HG03521 (cell line): Measurements from ENCODE around the gene ROR2.
"Not testable (repeated sequence)": the region's sequence is repeated elsewhere in the genome, so short reads cannot be mapped to it uniquely, and the experiment has no call there.

Experiments
- ATAC-seq: cut with Tn5 transposase; IDR thresholded peaks from one replicate; pipeline ENCODE4 v1.9.1; 2021; ENCODE audit warnings: mild to moderate bottlenecking, moderate library complexity; ENCODE audit not compliant: unreplicated experiment

ROR2 gene

DNA sequence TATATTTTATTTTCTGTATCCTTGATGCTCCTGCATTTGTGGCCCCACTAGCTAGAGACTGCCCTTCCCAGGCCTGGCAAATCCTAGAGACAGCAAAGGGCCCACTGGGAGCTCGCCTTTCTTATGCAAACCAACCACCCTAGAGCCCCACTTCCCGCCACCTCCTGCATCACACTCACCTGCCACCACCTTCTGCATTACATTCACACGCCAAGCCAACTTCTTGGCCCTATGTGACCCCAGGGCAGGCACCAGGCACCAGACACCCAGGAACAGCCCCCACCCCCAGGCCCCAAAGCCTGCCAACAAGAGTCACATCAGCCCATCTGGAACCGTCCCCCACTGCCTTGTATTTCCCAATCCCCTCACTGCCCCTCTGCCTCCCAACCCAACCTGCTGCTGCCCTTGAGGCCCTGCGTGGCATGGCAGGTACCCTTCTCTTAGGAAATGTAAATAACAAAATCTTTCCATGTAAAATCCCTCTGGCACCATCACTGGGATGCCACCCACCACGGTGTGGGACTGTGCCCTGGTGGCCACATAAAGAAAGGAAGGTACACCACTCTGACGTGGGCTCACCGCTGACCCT is 22.0 kb downstream of the ROR2 start:
- no peak for ATAC-seq

DNA sequence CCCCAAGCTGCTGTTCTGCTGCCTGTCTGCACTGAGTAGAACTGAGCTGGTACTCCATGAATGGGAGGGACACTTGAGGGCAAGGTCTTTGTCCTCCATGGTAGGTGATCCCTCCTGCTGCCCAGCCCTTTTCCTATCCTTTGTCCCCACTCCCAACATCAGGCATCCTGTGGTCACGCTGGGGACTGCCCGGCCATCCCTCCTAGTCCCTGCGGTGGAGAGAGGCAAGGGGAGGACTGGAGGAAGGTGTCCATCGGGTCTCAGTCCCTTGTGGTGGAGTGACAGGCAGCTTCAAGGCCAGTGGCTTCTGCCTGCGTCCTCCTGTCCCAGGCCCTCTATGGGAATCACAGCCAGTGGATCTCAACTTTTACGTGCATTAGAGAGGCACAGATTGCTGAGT is 25.9 kb downstream of the ROR2 start:
- no peak for ATAC-seq

GRCh38 chr9:91923145-91923544 is 26.9 kb downstream of the ROR2 start:
- no peak for ATAC-seq

DNA sequence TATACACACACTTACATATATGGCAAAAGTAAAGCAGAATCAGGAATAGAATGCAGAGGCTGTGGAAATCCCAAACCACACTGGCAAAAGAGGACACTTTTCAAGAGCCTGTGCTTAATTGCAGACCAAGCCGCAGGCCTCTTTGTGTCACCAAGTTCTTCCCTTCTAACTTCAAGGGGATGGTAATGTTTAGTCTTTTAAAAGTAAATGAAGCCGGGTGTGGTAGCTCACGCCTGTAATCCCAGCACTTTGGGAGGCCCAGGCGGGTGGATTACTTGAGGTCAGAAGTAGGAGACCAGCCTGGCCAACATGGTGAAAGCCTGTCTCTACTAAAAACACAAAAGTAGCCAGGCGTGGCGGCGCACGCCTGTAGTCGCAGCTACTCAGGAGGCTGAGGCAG is 28.7 kb downstream of the ROR2 start:
- ATAC-seq, result no peak

DNA sequence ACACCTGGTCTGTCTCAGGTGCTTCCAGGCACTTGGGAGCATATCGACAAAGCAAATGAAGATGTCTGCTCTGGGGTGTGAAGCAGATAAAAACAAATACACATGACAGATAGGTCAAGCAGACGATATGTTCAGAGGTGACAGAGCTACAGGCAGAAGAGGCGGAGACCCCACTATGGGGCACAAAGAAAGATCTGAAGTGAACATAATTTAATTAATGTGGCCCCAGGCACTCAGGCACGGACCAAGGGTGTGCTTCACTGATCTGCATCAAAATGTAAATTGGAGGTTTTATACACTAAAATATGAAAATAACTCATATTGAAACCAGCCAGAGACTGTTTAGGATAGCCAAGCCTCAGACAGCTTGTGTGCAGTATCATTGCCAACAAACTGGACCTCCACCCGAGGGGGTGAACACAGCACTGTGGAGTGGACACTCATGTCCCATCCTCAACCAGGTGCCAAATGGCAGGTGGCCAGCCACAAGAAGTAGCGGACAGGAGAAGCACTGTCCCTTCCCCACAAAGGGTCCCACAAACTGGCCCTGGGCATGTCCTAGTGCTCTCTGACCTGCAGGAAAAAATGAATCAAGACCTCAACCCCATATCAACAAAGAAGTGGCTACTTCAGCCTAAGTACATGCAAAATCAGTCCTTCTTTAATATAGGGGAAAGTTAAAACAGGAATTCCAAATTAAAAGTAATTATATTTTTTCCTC is 29.2 kb downstream of the ROR2 start:
- ATAC-seq, result no peak

DNA sequence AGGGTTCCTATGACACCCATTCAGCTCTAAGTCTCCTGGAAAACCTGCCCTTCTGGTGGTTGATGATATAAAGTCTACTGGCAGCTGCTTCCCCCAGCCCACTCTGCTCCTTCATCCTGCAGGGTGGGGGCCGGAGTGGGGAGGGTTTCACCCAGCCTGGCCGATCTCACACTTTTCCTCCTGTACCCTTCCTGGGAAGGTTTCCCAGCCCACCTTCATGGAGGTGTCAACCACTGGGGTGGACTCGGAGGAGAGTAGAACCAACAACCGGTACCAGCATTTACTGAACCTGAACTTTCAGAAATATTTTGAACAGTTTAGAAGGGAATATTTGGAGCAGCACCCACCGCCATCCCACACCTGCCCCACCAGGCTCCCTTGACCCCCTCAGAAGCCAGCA is 30.4 kb downstream of the ROR2 start:
- no peak for ATAC-seq

DNA sequence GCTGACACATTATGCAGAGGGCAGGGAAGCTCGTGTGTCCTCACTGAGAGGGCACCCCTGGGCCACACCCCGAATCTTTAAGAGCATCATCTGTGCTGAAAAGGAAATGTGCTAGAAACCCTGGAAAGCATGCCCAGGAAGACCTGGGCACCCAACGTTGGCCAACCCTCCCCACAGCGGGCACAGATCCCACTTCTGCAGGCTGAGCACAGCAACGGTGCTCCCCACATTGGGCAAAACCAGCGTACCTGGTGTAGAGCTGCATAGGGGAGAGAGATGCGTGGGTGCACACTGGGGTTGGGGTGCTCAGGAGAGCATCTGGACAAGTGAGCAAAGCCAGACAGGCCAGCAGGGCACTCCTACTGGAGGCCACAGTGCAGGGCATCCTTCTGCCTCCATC is 32.6 kb downstream of the ROR2 start:
- ATAC-seq, result no peak

DNA sequence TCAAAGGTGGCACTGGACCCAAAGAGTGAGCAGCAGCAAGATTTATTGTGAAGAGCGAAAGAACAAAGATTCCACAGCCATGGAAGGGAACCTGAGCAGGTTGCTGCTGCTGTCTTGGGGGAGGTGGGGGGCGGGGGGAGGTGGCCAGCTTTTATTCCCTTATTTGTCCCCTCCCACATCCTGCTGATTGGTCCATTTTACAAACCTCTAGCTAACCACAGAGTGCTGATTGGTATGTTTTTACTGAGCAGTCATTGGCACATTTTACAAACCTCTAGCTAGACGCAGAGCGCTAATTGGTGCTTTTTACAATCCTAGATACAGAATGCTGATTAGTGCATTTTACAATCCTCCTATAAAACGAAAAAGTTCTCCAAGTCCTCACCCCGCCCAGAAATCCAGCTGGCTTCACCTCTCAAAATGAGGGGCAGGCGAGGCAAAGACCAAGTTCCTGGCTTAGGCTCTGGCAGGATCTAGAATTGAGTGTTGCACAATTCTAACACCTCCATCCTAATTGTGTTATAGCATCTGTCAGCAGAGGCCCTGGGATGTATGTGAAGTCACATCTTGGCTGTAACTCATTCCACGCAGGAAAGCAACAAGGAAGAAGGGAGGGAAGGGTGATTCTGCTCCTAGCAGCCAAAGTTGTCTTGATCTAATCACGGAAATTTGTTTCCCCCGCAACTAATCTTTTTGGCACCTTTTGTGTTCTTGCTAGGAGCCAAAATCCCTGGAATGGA is 34.3 kb downstream of the ROR2 start:
- ATAC-seq, result no peak

DNA sequence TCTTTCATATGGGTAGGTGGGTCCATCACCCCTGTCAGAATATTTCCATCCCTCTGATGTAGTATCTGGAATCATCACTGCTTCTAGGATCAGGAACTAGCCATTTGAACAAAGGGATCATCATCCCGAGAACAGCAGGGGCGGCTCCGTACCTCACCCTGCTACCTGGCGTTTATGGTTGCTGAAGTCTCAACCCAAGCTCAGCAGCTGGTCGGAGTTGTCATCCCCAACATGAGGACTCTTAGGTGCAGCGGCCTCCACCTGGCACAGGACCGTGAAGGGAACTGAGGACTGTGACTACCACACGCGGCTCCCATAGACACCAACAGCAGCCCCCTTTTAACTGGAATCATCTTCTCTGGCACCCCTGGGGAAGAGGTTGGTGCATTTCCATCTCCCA is 35.1 kb downstream of the ROR2 start:
- no peak for ATAC-seq

GRCh38 chr9:91914404-91914803 is 35.6 kb downstream of the ROR2 start:
- no peak for ATAC-seq

- ATAC-seq, result no peak
Observed at GRCh38 chr9:91913986-91914385, 36.0 kb downstream of the ROR2 start.

GRCh38 chr9:91913096-91913495 is 36.9 kb downstream of the ROR2 start:
- no peak for ATAC-seq

DNA sequence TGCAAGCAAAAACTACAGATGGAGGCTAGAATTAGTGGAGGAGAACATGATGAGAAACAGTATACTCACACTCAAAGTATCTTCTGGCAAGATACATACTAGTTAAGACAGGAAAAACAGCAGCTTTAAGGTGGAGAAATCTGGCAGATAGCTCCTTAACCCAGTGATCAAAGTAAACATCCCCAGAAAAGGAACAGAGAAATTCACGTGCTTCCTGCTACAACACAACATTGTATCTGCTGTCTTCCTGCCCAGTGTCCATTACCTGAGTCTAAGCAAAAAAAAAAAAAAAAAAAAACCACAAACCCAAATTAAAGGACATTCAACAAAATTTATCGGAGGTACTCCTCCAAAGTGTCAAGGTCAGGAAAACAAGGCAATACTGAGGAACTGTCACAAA is 38.4 kb downstream of the ROR2 start:
- ATAC-seq, result no peak

GRCh38 chr9:91909256-91909655 is 40.8 kb downstream of the ROR2 start:
- ATAC-seq, result not testable (repeated sequence)

DNA sequence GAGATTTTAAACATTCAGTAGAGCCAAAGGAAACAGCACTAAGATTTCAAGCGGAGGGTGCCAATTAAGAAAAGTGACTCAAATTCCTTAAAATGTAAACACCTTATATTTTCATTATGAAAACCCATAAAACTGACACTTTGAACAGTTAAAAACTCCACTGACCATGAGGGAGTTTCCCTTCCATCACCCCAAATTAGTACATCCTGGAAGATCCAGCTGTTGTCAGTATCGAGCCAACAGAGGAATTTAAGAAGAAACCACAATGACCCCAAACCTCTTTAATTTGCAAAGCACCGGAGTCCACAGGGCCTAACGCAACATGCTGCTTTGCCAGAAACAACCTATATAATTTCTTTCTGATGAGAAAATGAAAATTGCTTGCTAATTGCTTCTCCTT is 41.3 kb downstream of the ROR2 start:
- no peak for ATAC-seq

- ATAC-seq, result no peak
Observed at GRCh38 chr9:91908293-91908623, 41.8 kb downstream of the ROR2 start.

DNA sequence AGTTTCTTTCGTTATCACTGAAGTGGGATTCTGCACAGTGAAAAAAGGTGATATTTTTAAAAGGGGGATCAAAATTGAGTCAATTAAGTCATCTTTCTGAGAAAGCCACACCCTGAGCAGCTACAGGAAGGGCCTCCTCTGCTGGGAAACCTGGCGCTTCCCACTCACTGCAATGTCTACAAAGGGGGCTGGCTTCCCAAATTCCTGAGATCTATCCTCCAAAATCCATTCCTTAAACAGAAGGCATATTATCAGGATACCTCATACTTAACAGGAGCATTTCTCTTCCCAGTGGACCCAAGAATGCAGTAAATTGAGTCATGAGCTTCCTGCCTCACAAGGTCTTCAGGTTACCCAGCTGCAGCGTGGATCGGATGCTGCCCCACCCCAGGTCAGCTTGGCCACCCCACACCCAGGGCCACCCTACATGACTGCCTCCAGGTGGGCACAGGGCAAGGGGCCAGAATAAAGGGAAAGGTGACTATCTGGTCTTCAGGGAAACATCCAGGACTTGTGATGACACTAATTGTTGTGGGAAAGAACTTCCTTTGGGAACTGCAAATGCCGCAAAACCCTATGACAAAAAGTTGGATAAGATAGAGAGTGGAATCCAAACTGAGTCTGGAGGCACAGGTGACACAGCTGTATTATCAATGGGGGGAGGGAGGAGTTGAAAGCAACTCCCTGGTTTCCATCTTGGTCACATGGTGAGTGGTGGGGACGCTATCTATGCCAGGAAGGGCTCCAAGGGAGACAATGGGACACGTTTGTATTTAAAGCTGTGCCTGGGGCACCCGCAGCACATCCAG is 42.3 kb downstream of the ROR2 start:
- no peak for ATAC-seq

DNA sequence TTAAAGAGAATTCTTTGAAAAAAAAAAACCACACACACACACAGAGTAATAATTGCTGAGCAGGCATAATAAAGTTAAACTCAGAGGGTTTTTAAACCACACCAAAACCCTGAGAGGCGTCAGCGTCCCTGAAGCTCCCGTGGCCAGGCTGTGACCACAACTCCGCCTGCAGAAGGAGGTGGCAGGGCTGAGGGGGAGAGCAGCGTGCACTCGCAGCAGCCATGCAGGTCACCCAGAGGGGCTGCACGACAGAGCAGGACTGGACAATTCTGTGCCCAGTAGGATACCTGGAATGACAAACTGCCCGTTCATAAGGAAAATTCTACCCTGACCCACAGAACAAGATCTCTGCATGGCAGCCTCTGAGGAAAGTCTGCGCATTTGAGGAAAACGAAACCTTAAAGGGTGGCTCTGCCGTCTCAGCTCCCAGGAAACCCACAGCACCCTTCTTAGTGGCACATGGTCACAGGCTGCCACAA is 44.0 kb downstream of the ROR2 start:
- ATAC-seq, result no peak

DNA sequence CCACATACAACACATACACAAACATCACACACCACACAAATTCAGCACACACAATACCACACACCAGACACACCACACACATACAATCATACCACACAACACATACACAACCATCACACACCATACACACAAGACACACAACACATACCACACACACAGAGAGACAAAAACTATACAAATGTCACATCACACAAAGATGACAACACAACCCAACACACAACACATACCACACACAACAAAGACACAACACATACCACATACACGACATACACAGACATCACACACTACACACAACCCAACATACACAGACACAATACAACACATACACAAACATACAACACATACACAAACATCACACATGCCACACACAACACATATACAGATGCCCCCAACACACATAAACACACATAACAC is 44.8 kb downstream of the ROR2 start:
- no peak for ATAC-seq

DNA sequence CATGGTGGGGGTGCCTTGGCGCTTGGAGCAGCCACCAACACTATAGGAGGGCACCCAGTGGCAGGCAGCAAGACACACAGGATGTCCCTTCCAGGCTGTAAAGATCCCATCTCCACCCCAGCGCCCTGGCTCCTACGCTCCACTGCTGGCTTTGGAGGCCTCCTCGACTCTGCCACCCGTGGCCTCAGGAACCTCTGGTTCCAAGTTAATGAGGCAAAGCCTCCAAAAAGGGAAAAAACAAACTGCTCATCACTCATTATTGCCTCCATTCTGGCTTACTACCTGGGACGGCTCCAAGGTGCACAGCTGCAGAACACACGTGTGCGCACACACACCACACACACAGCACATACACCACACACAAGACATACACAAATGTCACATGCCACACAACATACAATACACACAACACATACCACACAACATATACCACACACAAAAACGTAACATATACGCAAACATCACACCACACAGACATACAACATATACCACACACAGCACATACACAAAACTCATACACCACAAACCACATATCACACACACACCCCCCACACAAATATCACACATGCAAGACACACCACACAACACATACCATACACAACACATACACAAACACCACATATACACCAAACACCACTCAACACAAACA is 45.3 kb downstream of the ROR2 start:
- no peak for ATAC-seq
